ENCODE data around the gene INAFM2.
A peak's percentile ranks its signal among the peaks of the same experiment; 100 is the strongest.

INAFM2 gene

GRCh38 chr15:40365624-40366456 is 42.3 kb downstream of the INAFM2 start:
- no peak for DNase-seq

GRCh38 chr15:40366457-40367370 is 43.2 kb downstream of the INAFM2 start:
- DNase-seq: no peak

GRCh38 chr15:40367371-40367685 is 43.8 kb downstream of the INAFM2 start:
- DNase-seq: no peak

DNA sequence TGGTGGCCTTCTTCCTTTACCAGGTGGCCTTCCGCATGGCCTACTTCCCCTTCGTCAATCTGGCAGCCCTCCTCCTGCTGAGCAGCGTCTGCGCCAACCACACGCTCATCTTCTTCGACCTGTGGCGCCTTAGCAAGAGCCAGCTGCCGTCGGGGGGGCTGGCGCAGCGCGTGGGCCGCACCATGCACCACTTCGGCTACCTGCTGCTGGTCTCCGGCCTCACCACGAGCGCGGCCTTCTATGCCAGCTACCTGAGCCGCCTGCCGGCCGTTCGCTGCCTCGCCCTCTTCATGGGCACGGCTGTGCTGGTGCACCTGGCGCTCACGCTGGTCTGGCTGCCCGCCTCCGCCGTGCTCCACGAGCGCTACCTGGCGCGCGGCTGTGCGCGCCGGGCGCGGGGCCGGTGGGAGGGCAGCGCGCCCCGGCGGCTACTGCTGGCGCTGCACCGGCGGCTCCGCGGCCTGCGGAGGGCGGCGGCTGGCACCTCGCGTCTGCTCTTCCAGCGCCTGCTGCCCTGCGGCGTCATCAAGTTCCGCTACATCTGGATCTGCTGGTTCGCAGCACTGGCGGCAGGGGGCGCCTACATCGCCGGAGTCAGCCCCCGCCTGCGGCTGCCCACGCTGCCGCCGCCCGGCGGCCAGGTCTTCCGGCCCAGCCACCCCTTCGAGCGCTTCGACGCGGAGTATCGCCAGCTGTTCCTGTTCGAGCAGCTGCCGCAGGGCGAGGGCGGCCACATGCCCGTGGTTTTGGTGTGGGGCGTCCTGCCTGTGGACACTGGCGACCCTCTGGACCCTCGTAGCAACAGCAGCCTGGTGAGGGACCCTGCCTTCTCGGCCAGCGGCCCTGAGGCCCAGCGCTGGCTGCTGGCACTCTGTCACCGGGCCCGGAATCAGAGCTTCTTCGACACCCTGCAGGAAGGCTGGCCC is 44.5 kb downstream of the INAFM2 start:
- DNase-seq: peak; percentile 93

- no peak for DNase-seq
Observed at GRCh38 chr15:40368719-40369473, 45.4 kb downstream of the INAFM2 start.

GRCh38 chr15:40369474-40369869 is 46.0 kb downstream of the INAFM2 start:
- no peak for DNase-seq

DNA sequence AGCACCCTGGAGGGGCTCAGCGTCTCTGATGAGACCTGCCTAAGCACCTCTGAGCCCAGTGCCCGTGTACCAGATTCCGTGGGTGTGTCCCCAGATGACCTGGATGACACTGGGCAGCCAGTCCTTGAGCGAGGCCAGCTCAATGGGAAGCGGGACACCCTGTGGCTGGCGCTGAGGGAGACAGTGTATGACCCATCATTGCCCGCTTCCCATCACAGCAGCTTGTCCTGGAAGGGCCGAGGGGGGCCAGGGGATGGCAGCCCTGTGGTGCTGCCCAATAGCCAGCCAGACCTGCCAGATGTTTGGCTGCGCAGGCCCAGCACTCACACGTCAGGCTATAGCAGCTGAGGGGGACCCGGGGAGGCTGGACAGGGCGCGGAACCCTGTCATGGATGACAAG is 46.5 kb downstream of the INAFM2 start:
- no peak for DNase-seq

DNA sequence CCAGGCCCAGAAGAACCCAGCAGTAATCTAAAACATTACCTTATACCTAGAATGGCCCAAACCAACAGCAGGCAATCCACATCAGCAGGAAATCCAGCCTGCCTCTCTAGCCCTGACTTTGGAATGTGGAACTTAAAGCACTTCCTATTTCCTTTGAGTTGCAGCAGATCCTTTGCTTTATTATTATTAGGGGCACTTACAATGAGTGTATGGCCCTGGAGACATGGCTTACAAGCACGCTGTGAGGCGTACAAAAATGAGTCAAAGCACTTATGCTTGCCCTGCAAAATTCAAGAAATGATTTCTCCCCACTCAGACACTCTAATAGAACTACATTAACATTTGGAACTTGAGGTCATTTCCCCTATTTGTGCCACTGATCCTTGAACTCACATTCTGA is 49.5 kb downstream of the INAFM2 start:
- no peak for DNase-seq

Measured in CD4-positive, alpha-beta T cell treated with Interleukin-12 subunit alpha and Interleukin-12 subunit beta, for 1 hour (primary cell).